ENCODE results near the gene PEF1.

The PEF1 gene

DNA sequence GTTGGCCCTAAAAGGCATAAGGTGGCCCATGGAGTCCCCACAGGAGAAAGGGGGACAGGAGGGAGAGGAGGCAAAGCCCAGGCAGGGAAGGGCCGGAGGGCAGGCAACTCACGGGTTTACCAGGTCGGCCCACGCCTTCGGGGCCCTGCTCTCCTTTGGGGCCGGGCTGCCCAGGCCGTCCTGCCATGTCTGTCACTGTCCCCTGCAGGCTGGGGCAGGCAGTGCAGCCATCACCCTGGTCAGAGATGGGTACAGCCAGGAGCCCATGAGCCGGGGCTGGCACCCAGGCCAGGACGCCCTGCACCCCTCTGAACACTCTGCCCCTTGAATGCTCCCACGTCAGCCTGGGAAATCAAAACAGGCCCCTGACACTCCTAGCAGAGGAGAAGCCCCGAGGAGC is 39.3 kb upstream of the PEF1 start:
- no peaks in the 10 kb centered on the region for H3K36me3 ChIP-seq (ENCODE audit: control insufficient read depth, insufficient read depth, low read length)
- no peaks in the 10 kb centered on the region for H3K27me3 ChIP-seq (replicated peaks; ENCODE audit: control insufficient read depth, insufficient read depth, low read length, poor library complexity, severe bottlenecking)
- H3K4me1 ChIP-seq (ENCODE audit: control insufficient read depth, insufficient read depth, low read length, poor library complexity, severe bottlenecking): no peaks in the 10 kb centered on the region
- no peak overlapping the region for H3K27ac ChIP-seq (ENCODE audit: insufficient read depth, low read length, poor library complexity, severe bottlenecking)
- no peaks in the 10 kb centered on the region for H3K9me3 ChIP-seq (ENCODE audit: control insufficient read depth, low read length)
- DNase-seq: no peak
- no peak overlapping the region for H3K4me3 ChIP-seq (ENCODE audit: insufficient read depth, low read depth, low read length, poor library complexity, severe bottlenecking)

DNA sequence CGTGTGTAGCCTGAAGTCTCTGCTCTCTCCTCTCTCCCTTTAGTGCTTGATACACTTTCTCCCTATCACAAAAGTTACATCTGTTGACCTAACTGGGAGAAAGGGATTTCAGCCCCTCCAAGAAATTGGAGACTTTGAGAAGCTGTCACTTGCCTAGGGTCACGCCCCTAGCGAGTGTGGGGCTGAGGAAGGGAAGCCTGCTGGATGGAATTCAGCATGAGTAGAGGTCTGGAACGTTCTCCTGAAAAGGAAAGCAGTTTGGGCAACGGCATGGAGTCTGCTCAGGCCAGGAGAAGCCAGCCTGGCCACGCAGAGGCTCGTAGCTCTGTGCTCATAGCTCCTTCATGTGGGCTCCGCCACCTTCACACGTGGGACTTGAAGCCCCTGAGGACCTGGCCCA is 36.7 kb upstream of the PEF1 start:
- no peak overlapping the region for H3K27ac ChIP-seq (ENCODE audit: insufficient read depth, low read length, poor library complexity, severe bottlenecking)
- no peaks in the 10 kb centered on the region for H3K36me3 ChIP-seq (ENCODE audit: control insufficient read depth, insufficient read depth, low read length)
- DNase-seq: no peak
- H3K9me3 ChIP-seq (ENCODE audit: control insufficient read depth, low read length): no peaks in the 10 kb centered on the region
- H3K4me3 ChIP-seq (ENCODE audit: insufficient read depth, low read depth, low read length, poor library complexity, severe bottlenecking): no peak overlapping the region
- H3K27me3 ChIP-seq (replicated peaks; ENCODE audit: control insufficient read depth, insufficient read depth, low read length, poor library complexity, severe bottlenecking): no peaks in the 10 kb centered on the region
- H3K4me1 ChIP-seq (ENCODE audit: control insufficient read depth, insufficient read depth, low read length, poor library complexity, severe bottlenecking): no peaks in the 10 kb centered on the region

DNA sequence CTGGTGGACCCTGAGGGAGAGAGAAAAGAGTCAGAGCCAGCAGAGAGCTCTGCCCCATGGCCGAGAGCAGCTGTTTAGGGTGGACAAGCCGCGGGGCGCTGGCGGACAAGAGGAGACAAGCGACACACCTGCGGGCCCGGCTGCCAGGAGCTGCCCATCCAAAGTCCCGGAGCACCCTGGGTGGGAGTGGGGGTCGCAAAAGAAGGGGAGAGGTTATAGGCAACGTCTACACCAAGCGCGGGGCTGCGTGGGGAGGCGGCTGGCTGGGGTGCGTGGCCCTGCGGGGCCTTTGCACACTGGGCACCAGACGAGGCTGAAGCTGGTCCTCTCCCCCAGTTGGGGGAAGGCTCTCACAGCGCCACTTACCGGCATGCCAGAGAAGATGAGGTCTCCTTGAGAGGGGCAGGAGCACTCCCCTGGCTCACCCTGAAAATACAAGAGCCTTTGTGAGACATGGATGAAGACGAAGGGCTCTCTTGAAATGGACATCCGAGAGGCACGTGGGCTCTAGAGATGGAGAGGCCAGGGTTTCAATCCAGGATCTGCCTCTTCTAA is 35.1 kb upstream of the PEF1 start:
- no peaks in the 10 kb centered on the region for H3K4me1 ChIP-seq (ENCODE audit: control insufficient read depth, insufficient read depth, low read length, poor library complexity, severe bottlenecking)
- no peaks in the 10 kb centered on the region for H3K27me3 ChIP-seq (replicated peaks; ENCODE audit: control insufficient read depth, insufficient read depth, low read length, poor library complexity, severe bottlenecking)
- no peak overlapping the region for H3K27ac ChIP-seq (ENCODE audit: insufficient read depth, low read length, poor library complexity, severe bottlenecking)
- no peak overlapping the region for H3K4me3 ChIP-seq (ENCODE audit: insufficient read depth, low read depth, low read length, poor library complexity, severe bottlenecking)
- no peaks in the 10 kb centered on the region for H3K9me3 ChIP-seq (ENCODE audit: control insufficient read depth, low read length)
- no peak for DNase-seq
- H3K36me3 ChIP-seq (ENCODE audit: control insufficient read depth, insufficient read depth, low read length): no peaks in the 10 kb centered on the region

DNA sequence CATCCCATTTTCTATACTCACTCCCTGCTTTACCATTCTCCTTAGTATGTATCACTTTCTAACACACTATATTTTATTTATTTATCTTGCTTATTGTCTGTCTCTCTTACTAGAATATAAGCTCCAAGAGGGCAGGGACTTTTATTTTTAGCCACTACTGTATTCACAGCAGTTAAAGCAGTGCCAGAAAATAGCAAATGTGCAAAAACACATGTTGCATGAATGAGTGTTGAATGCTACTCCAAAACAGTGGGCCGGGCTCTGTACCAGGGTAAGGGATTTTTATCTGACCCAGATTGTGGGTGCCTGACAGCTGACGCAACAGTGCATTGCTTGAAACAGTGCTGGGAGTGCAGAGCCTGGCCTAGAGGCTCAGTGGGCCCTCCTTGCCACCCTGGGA is 34.4 kb upstream of the PEF1 start:
- Histone ChIP-seq H3K27me3 (replicated peaks; ENCODE audit: control insufficient read depth, insufficient read depth, low read length, poor library complexity, severe bottlenecking) (no peaks in the 10 kb centered on the region), H3K4me1 (ENCODE audit: control insufficient read depth, insufficient read depth, low read length, poor library complexity, severe bottlenecking) (no peaks in the 10 kb centered on the region), H3K27ac (ENCODE audit: insufficient read depth, low read length, poor library complexity, severe bottlenecking) (no peak overlapping the region), H3K9me3 (ENCODE audit: control insufficient read depth, low read length) (no peaks in the 10 kb centered on the region), H3K36me3 (ENCODE audit: control insufficient read depth, insufficient read depth, low read length) (no peaks in the 10 kb centered on the region), H3K4me3 (ENCODE audit: insufficient read depth, low read depth, low read length, poor library complexity, severe bottlenecking) (no peak overlapping the region)
- no peak for DNase-seq

GRCh38 chr1:31678681-31679080 is 34.0 kb upstream of the PEF1 start:
- H3K27ac ChIP-seq (ENCODE audit: insufficient read depth, low read length, poor library complexity, severe bottlenecking): no peak overlapping the region
- DNase-seq: no peak
- H3K36me3 ChIP-seq (ENCODE audit: control insufficient read depth, insufficient read depth, low read length): no peaks in the 10 kb centered on the region
- H3K9me3 ChIP-seq (ENCODE audit: control insufficient read depth, low read length): no peaks in the 10 kb centered on the region
- no peak overlapping the region for H3K4me3 ChIP-seq (ENCODE audit: insufficient read depth, low read depth, low read length, poor library complexity, severe bottlenecking)
- no peaks in the 10 kb centered on the region for H3K4me1 ChIP-seq (ENCODE audit: control insufficient read depth, insufficient read depth, low read length, poor library complexity, severe bottlenecking)
- no peaks in the 10 kb centered on the region for H3K27me3 ChIP-seq (replicated peaks; ENCODE audit: control insufficient read depth, insufficient read depth, low read length, poor library complexity, severe bottlenecking)

GRCh38 chr1:31677949-31678348 is 33.3 kb upstream of the PEF1 start:
- no peaks in the 10 kb centered on the region for H3K36me3 ChIP-seq (ENCODE audit: control insufficient read depth, insufficient read depth, low read length)
- no peaks in the 10 kb centered on the region for H3K27me3 ChIP-seq (replicated peaks; ENCODE audit: control insufficient read depth, insufficient read depth, low read length, poor library complexity, severe bottlenecking)
- no peak for DNase-seq
- H3K4me1 ChIP-seq (ENCODE audit: control insufficient read depth, insufficient read depth, low read length, poor library complexity, severe bottlenecking): no peaks in the 10 kb centered on the region
- H3K27ac ChIP-seq (ENCODE audit: insufficient read depth, low read length, poor library complexity, severe bottlenecking): no peak overlapping the region
- no peak overlapping the region for H3K4me3 ChIP-seq (ENCODE audit: insufficient read depth, low read depth, low read length, poor library complexity, severe bottlenecking)
- no peaks in the 10 kb centered on the region for H3K9me3 ChIP-seq (ENCODE audit: control insufficient read depth, low read length)

DNA sequence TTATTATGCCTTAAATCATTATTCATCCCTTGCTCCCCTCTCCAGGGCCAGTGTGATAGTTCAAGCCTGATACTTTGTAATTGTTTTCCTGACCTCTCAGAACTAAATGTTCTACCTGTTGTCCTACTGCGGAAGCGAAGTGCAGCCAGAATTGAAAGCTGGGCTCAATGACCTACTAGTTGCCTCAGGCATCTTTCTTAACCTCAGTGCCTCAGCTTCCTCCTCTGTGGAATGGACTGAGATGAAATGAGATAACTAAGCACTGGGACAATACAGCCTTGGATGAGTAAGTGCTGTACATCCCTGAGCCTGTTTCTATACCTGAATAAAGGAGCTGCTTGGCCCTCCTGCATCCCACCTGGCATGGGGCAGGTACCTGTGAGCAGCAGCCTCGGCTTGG is 32.7 kb upstream of the PEF1 start:
- Histone ChIP-seq H3K4me3 (ENCODE audit: insufficient read depth, low read depth, low read length, poor library complexity, severe bottlenecking) (no peak overlapping the region), H3K4me1 (ENCODE audit: control insufficient read depth, insufficient read depth, low read length, poor library complexity, severe bottlenecking) (no peaks in the 10 kb centered on the region), H3K27ac (ENCODE audit: insufficient read depth, low read length, poor library complexity, severe bottlenecking) (no peak overlapping the region), H3K27me3 (replicated peaks; ENCODE audit: control insufficient read depth, insufficient read depth, low read length, poor library complexity, severe bottlenecking) (no peaks in the 10 kb centered on the region), H3K36me3 (ENCODE audit: control insufficient read depth, insufficient read depth, low read length) (no peaks in the 10 kb centered on the region), H3K9me3 (ENCODE audit: control insufficient read depth, low read length) (no peaks in the 10 kb centered on the region)
- DNase-seq: no peak

DNA sequence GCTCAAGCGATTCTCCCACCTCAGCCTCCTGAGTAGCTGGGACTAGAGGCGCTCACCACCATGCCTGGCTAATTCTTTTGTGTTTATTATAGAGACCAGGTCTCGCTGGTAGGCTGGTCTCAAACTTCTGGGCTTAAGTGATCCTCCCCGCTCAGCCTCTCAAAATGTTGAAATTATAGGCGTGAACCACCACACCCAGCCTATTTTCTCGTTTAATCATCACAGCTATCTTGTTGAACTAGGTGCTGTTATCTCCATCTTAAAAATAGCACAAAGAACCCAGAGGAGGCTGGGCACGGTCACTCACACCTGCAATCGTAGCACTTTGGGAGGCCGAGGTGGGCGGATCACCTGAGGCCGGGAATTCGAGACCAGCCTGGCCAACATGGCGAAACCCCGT is 31.1 kb upstream of the PEF1 start:
- no peaks in the 10 kb centered on the region for H3K9me3 ChIP-seq (ENCODE audit: control insufficient read depth, low read length)
- no peak for DNase-seq
- no peaks in the 10 kb centered on the region for H3K36me3 ChIP-seq (ENCODE audit: control insufficient read depth, insufficient read depth, low read length)
- no peaks in the 10 kb centered on the region for H3K27me3 ChIP-seq (replicated peaks; ENCODE audit: control insufficient read depth, insufficient read depth, low read length, poor library complexity, severe bottlenecking)
- no peak overlapping the region for H3K27ac ChIP-seq (ENCODE audit: insufficient read depth, low read length, poor library complexity, severe bottlenecking)
- H3K4me3 ChIP-seq (ENCODE audit: insufficient read depth, low read depth, low read length, poor library complexity, severe bottlenecking): no peak overlapping the region
- H3K4me1 ChIP-seq (ENCODE audit: control insufficient read depth, insufficient read depth, low read length, poor library complexity, severe bottlenecking): no peaks in the 10 kb centered on the region

GRCh38 chr1:31675161-31675560 is 30.5 kb upstream of the PEF1 start:
- Histone ChIP-seq H3K9me3 (ENCODE audit: control insufficient read depth, low read length) (no peaks in the 10 kb centered on the region), H3K4me1 (ENCODE audit: control insufficient read depth, insufficient read depth, low read length, poor library complexity, severe bottlenecking) (peaks cover under 1% of the 10 kb centered on the region), H3K27me3 (replicated peaks; ENCODE audit: control insufficient read depth, insufficient read depth, low read length, poor library complexity, severe bottlenecking) (no peaks in the 10 kb centered on the region), H3K27ac (ENCODE audit: insufficient read depth, low read length, poor library complexity, severe bottlenecking) (no peak overlapping the region), H3K4me3 (ENCODE audit: insufficient read depth, low read depth, low read length, poor library complexity, severe bottlenecking) (no peak overlapping the region), H3K36me3 (ENCODE audit: control insufficient read depth, insufficient read depth, low read length) (no peaks in the 10 kb centered on the region)
- DNase-seq: no peak

DNA sequence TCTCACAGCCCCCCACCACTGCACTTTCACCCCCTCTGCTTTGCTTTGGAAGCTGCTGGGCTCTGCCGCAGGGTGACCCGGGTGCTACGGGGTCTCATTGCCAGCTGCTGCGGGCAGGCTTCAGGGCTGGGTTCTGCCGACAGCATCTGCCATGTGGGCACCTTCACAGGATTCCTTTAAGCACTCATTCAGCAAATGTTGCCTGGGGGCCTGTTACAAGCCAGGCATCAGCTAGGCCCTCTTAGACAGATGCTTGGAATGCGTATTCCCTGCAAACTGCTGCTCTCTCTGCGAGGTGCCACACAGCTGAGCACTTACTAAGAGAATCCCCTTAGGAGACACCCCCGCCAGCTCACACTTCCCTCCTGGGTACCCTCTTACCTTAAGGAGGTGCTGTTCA is 29.9 kb upstream of the PEF1 start:
- H3K36me3 ChIP-seq (ENCODE audit: control insufficient read depth, insufficient read depth, low read length): no peaks in the 10 kb centered on the region
- DNase-seq: no peak

DNA sequence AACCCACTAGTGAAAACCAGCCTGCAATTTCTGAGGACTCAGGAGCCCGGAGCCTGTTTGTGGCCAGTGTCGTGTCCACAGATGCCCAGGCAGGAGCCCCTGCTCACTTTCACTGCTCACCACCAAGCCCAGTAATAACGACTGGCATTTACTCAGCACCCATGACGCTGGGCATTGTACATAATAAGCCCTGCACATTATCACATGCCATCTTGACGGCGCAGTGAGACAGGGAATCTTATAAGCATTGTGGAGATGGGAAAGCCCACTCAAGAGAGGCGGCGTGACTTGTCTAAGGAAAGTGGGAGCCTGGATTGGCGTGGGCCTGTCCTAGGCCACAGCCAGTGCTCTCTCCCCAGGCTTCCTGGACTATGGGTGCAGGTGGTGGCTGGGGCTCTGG is 28.8 kb upstream of the PEF1 start:
- Histone ChIP-seq H3K27me3 (replicated peaks; ENCODE audit: control insufficient read depth, insufficient read depth, low read length, poor library complexity, severe bottlenecking) (no peaks in the 10 kb centered on the region), H3K4me1 (ENCODE audit: control insufficient read depth, insufficient read depth, low read length, poor library complexity, severe bottlenecking) (peaks cover 6% of the 10 kb centered on the region), H3K36me3 (ENCODE audit: control insufficient read depth, insufficient read depth, low read length) (no peaks in the 10 kb centered on the region), H3K4me3 (ENCODE audit: insufficient read depth, low read depth, low read length, poor library complexity, severe bottlenecking) (no peak overlapping the region), H3K9me3 (ENCODE audit: control insufficient read depth, low read length) (no peaks in the 10 kb centered on the region), H3K27ac (ENCODE audit: insufficient read depth, low read length, poor library complexity, severe bottlenecking) (no peak overlapping the region)
- DNase-seq: no peak

More for the DNA sequence above, 29.9 kb upstream of the PEF1 start:
- Histone ChIP-seq H3K27me3 (replicated peaks; ENCODE audit: control insufficient read depth, insufficient read depth, low read length, poor library complexity, severe bottlenecking) (no peaks in the 10 kb centered on the region), H3K9me3 (ENCODE audit: control insufficient read depth, low read length) (no peaks in the 10 kb centered on the region), H3K27ac (ENCODE audit: insufficient read depth, low read length, poor library complexity, severe bottlenecking) (no peak overlapping the region), H3K4me3 (ENCODE audit: insufficient read depth, low read depth, low read length, poor library complexity, severe bottlenecking) (no peak overlapping the region), H3K4me1 (ENCODE audit: control insufficient read depth, insufficient read depth, low read length, poor library complexity, severe bottlenecking) (peaks cover 6% of the 10 kb centered on the region)

All from effector memory CD4-positive, alpha-beta T cell (primary cell).